Astrocyte (in vitro differentiated cells and primary cell): ENCODE measurements around the gene FRRS1.

ENCODE experiments used
- EZH2 ChIP-seq: IDR thresholded peaks from 2 replicates; pipeline ENCODE4 v1.6.1; 2012; ENCODE audit warnings: mild to moderate bottlenecking, low read length, inconsistent platforms; ENCODE audit not compliant: insufficient read depth
- TF ChIP-seq, protein P1 (sequence below): IDR thresholded peaks from 2 replicates; pipeline ENCODE4 v1.5.1; 2011; ENCODE audit warnings: low read depth, mild to moderate bottlenecking, inconsistent platforms, low read length, moderate library complexity; ENCODE audit not compliant: insufficient read depth

DNA sequence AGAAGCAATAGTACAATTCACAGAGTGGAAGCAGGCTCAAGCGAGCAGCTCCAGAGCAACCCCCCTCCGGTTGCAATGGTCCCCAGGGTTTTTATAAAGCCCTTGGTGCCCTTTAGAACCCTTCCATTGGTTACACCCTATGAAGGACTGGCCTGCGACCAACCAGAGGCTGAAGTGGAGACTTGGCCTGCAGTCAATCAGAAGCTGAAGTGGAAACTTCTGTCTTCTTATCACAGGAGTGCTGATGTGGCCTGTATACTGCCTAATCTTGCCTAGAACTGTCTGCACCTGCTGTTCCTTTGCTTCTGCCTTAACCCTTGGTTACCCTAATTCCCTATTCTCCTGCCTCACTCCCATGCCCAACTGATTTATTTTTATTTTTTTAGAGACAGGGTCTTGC is 15.4 kb upstream of the FRRS1 start:
- TF ChIP-seq, protein P1, sequence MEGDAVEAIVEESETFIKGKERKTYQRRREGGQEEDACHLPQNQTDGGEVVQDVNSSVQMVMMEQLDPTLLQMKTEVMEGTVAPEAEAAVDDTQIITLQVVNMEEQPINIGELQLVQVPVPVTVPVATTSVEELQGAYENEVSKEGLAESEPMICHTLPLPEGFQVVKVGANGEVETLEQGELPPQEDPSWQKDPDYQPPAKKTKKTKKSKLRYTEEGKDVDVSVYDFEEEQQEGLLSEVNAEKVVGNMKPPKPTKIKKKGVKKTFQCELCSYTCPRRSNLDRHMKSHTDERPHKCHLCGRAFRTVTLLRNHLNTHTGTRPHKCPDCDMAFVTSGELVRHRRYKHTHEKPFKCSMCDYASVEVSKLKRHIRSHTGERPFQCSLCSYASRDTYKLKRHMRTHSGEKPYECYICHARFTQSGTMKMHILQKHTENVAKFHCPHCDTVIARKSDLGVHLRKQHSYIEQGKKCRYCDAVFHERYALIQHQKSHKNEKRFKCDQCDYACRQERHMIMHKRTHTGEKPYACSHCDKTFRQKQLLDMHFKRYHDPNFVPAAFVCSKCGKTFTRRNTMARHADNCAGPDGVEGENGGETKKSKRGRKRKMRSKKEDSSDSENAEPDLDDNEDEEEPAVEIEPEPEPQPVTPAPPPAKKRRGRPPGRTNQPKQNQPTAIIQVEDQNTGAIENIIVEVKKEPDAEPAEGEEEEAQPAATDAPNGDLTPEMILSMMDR = no peak
- TF ChIP-seq EZH2 = no peak
